Panc1 (cell line): ENCODE results near the gene COL23A1. TPM values are rescaled to one million over a fixed set of nuclear protein-coding genes. Genes with fewer than 3 reads are reported as not detected.

Source experiments
- ATAC-seq: fragments of 200-7000 bp; cut with Tn5 transposase; 2 replicates; pipeline ENCODE4 v1.9.1; 2020; ENCODE audit warnings: mild to moderate bottlenecking, moderate library complexity
- BruUV-seq: library from RNA; stranded (reverse); fragments of 400-500 nt; replicated peaks from 2 replicates; lab custom pipeline; 2021; lab: Mats Ljungman, UMichigan
- CTCF ChIA-PET: fragments of 300-600 bp; sonication (Branson Sonifier 250); formaldehyde crosslinking; loops from one replicate; lab custom pipeline; 2022; ENCODE audit warnings: antibody characterized with exemption; lab: Charles Lee
- POLR2A ChIA-PET: fragments of 300-600 bp; sonication (Branson Sonifier 250); formaldehyde crosslinking; loops from one replicate; lab custom pipeline; 2022; ENCODE audit warnings: antibody characterized with exemption; lab: Charles Lee
- DNase-seq: peaks from one replicate; pipeline ENCODE4 v3.0.0-alpha.2; 2010; ENCODE audit warnings: low read depth, low spot score
- H3K27ac ChIP-seq: 2 replicates; pipeline ENCODE4 v1.5.1; 2011; ENCODE audit warnings: mild to moderate bottlenecking, low read length, inconsistent platforms
- H3K27me3 ChIP-seq: fragments of 200-500 bp; sonication (Bioruptor generic); 2 replicates; pipeline ENCODE4 v1.6.0; 2014; ENCODE audit warnings: low read length, inconsistent platforms; ENCODE audit not compliant: control insufficient read depth, insufficient read depth
- H3K36me3 ChIP-seq: fragments of 200-500 bp; sonication (Bioruptor generic); 2 replicates; pipeline ENCODE4 v1.5.1; 2014; ENCODE audit warnings: inconsistent platforms, mild to moderate bottlenecking, low read length, moderate library complexity; ENCODE audit not compliant: control insufficient read depth, insufficient read depth
- H3K4me1 ChIP-seq: 2 replicates; pipeline ENCODE4 v1.5.1; 2011; ENCODE audit warnings: inconsistent platforms, mild to moderate bottlenecking, low read length, moderate library complexity; ENCODE audit not compliant: control insufficient read depth, insufficient read depth
- H3K4me3 ChIP-seq, 2 experiments: 2 replicates each; pipeline ENCODE4 v1.5.1; 2011 to 2012; ENCODE audit warnings: low read depth in 2 of 2, low read length in 2 of 2, mild to moderate bottlenecking in 2 of 2, inconsistent platforms in 1 of 2, moderate library complexity in 1 of 2
- H3K9me3 ChIP-seq: fragments of 200-500 bp; sonication (Bioruptor generic); 2 replicates; pipeline ENCODE4 v1.5.1; 2014; ENCODE audit warnings: low read depth, mild to moderate bottlenecking, inconsistent platforms, low read length, moderate library complexity; ENCODE audit not compliant: control insufficient read depth, insufficient read depth
- POLR2AphosphoS5 ChIP-seq: IDR thresholded peaks from 2 replicates; pipeline ENCODE4 v1.6.1; 2012; ENCODE audit warnings: mild to moderate bottlenecking, low read depth, low read length, moderate library complexity
- SIN3A ChIP-seq: IDR thresholded peaks from 2 replicates; pipeline ENCODE4 v1.6.1; 2012; ENCODE audit warnings: low read depth, mild to moderate bottlenecking, low read length, moderate library complexity, borderline replicate concordance; ENCODE audit not compliant: insufficient read depth
- TCF7L2 ChIP-seq: IDR thresholded peaks from 2 replicates; pipeline ENCODE4 v1.6.1; 2011; ENCODE audit warnings: mild to moderate bottlenecking, low read depth, low read length, inconsistent platforms
- in situ Hi-C: cut with HindIII; loops from 2 replicates; pipeline ENCODE4 v1.10.0; 2016; ENCODE audit warnings: low sequenced_read_pairs, low pct_unique_long_range_greater_than_20kb
- intact Hi-C: fragments of 100-400 bp; cut with micrococcal nuclease; formaldehyde crosslinking; loops from one replicate; pipeline ENCODE4 v1.10.0; 2022; ENCODE audit not compliant: unreplicated experiment
- total RNA-seq: library from RNA; stranded (reverse); gene quantifications from one replicate; pipeline ENCODE4 v1.2.1, GENCODE V29; 2021; ENCODE audit not compliant: unreplicated experiment
- TF ChIP-seq, protein P1 (sequence below), 2 experiments: IDR thresholded peaks; 2 replicates each; pipeline ENCODE4 v1.6.1; 2011 to 2012; ENCODE audit warnings: low read depth in 2 of 2, control low read depth in 1 of 2, low read length in 1 of 2, mild to moderate bottlenecking in 1 of 2, moderate library complexity in 1 of 2; ENCODE audit not compliant: insufficient read depth in 1 of 2
- TF ChIP-seq, protein P2 (sequence below): fragments of 450-650 bp; IDR thresholded peaks from 2 replicates; pipeline ENCODE4 v1.5.1; 2017; ENCODE audit warnings: mild to moderate bottlenecking

COL23A1 gene
- total RNA-seq, 1 experiment from 2014 or later = 0.05 TPM

DNA sequence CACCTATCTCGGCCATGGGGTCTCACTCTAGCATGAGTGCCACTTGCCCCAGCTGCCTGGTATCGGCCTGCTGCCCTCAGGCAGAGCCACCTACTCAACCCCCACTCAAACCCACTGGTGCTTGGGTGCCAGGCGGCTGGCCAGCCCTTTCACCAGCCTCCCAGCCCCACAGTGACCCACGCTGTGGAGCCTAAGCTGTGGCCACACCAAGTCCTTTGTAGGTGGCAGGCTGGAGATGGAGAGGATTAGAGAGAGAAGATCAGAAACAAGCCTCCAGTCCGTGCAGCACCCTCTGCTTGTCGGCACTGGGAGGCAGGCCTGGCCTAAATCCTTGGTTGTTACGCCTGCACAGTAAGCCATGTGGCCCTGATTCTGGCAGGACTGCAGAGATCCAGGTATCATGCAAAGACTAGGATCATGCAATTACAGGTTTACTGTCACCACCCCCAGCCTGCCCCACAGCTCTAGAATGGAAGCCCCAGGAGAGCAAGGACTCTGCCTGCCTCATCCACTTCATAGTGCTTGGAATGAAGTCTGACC lies 171.7 kb downstream of the COL23A1 start:
- ChIA-PET CTCF (no interaction called here), POLR2A (no interaction called here)
- DNase-seq (no peak), ATAC-seq (no peak)
- intact Hi-C loops = no loop called here
- H3K4me3 ChIP-seq = no peak overlapping the region
- TF ChIP-seq TCF7L2 (no peak), SIN3A (no peak), POLR2AphosphoS5 (no peak)
- TF ChIP-seq, protein P1, sequence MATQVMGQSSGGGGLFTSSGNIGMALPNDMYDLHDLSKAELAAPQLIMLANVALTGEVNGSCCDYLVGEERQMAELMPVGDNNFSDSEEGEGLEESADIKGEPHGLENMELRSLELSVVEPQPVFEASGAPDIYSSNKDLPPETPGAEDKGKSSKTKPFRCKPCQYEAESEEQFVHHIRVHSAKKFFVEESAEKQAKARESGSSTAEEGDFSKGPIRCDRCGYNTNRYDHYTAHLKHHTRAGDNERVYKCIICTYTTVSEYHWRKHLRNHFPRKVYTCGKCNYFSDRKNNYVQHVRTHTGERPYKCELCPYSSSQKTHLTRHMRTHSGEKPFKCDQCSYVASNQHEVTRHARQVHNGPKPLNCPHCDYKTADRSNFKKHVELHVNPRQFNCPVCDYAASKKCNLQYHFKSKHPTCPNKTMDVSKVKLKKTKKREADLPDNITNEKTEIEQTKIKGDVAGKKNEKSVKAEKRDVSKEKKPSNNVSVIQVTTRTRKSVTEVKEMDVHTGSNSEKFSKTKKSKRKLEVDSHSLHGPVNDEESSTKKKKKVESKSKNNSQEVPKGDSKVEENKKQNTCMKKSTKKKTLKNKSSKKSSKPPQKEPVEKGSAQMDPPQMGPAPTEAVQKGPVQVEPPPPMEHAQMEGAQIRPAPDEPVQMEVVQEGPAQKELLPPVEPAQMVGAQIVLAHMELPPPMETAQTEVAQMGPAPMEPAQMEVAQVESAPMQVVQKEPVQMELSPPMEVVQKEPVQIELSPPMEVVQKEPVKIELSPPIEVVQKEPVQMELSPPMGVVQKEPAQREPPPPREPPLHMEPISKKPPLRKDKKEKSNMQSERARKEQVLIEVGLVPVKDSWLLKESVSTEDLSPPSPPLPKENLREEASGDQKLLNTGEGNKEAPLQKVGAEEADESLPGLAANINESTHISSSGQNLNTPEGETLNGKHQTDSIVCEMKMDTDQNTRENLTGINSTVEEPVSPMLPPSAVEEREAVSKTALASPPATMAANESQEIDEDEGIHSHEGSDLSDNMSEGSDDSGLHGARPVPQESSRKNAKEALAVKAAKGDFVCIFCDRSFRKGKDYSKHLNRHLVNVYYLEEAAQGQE (IDR thresholded peaks at IDR 0.05; ENCODE audit: insufficient read depth in 1 of 2, low read depth in 2 of 2, low read length in 1 of 2) = no peak
- TF ChIP-seq, protein P2, sequence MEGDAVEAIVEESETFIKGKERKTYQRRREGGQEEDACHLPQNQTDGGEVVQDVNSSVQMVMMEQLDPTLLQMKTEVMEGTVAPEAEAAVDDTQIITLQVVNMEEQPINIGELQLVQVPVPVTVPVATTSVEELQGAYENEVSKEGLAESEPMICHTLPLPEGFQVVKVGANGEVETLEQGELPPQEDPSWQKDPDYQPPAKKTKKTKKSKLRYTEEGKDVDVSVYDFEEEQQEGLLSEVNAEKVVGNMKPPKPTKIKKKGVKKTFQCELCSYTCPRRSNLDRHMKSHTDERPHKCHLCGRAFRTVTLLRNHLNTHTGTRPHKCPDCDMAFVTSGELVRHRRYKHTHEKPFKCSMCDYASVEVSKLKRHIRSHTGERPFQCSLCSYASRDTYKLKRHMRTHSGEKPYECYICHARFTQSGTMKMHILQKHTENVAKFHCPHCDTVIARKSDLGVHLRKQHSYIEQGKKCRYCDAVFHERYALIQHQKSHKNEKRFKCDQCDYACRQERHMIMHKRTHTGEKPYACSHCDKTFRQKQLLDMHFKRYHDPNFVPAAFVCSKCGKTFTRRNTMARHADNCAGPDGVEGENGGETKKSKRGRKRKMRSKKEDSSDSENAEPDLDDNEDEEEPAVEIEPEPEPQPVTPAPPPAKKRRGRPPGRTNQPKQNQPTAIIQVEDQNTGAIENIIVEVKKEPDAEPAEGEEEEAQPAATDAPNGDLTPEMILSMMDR = no peak
- H3K4me1 ChIP-seq = no peaks in the 10 kb centered on the region; the same call in 1 of the 2 replicates
- no TSS peak for BruUV-seq
- H3K36me3 ChIP-seq = no peaks in the 10 kb centered on the region
- no peaks in the 10 kb centered on the region for H3K9me3 ChIP-seq
- no peak overlapping the region for H3K27ac ChIP-seq
- in situ Hi-C loops = no loop called here
- H3K27me3 ChIP-seq = no peaks in the 10 kb centered on the region

DNA sequence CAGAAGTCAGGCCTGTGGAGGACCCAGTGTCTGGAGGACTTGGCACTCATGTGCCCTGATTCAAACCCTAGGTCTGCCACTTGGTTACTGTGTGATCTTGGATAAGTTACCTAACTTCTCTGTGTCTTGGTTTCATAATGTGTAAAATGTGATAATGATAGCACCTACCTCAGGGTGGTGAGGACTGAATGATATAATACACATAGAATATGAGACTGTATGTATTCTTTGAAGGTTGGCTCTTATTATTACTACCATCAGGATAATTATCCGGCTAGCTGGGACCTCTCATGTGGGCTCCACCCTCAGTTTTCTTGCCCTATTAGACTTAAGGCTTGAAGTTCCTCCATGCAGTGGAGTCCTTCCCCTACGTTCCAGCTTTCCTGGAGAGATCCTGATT lies 172.2 kb downstream of the COL23A1 start:
- ATAC-seq = no peak
- no TSS peak for BruUV-seq
- TF ChIP-seq, protein P2 = no peak
- TF ChIP-seq SIN3A (no peak), TCF7L2 (no peak), POLR2AphosphoS5 (no peak)
- TF ChIP-seq, protein P1 (IDR thresholded peaks at IDR 0.05; ENCODE audit: insufficient read depth in 1 of 2, low read depth in 2 of 2, low read length in 1 of 2) = no peak

More for the DNA sequence above, 172.2 kb downstream of the COL23A1 start:
- CTCF ChIA-PET = no interaction called here
- Histone ChIP-seq H3K36me3 (no peaks in the 10 kb centered on the region), H3K4me3 (no peak overlapping the region), H3K9me3 (no peaks in the 10 kb centered on the region), H3K4me1 (no peaks in the 10 kb centered on the region; the same call in 1 of the 2 replicates), H3K27ac (no peak overlapping the region), H3K27me3 (no peaks in the 10 kb centered on the region)
- intact Hi-C loops (no loop called here), in situ Hi-C loops (no loop called here)
- DNase-seq = no peak
- POLR2A ChIA-PET = no interaction called here
